ENCODE results near the gene PPP1R14D. TPM values are rescaled to one million over a fixed set of nuclear protein-coding genes. Genes with fewer than 3 reads are reported as not detected.

The PPP1R14D gene, protein sequence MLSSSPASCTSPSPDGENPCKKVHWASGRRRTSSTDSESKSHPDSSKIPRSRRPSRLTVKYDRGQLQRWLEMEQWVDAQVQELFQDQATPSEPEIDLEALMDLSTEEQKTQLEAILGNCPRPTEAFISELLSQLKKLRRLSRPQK
- not detected for total RNA-seq

GRCh38 chr15:40828447-40829036, at the start of gene PPP1R14D:
TSS of gene PPP1R14D (minus strand) at chr15:40828708. CDS start at chr15:40828641, 67 bp downstream.

GRCh38 chr15:40873694-40874561, 45.4 kb upstream of the PPP1R14D start, which contains the start of gene RHOV:
TSS of gene RHOV (minus strand) at chr15:40874234. CDS start at chr15:40874139, 95 bp downstream.

GRCh38 chr15:40843885-40844695, 15.6 kb upstream of the PPP1R14D start, which contains the start of gene SPINT1:
TSS of gene SPINT1 (plus strand) at chr15:40844048. CDS start at chr15:40844555, 507 bp downstream.

GRCh38 chr15:40807028-40807887, 21.2 kb downstream of the PPP1R14D start, which contains the start of the genes DNAJC17 and ZFYVE19:
TSS of gene DNAJC17 (minus strand) at chr15:40807473. CDS start at chr15:40807446, 27 bp downstream.
TSS of gene ZFYVE19 (plus strand) at chr15:40807089. CDS start at chr15:40807590, 501 bp downstream.

GRCh38 chr15:40769274-40770146, 59.0 kb downstream of the PPP1R14D start, which contains the start of gene C15orf62:
TSS of gene C15orf62 (plus strand) at chr15:40769980. CDS start at chr15:40770496, 516 bp downstream.

Other genes with a start within 250 kb of the PPP1R14D start
- gene KNL1, start 234.5 kb downstream of the PPP1R14D start, total RNA-seq, result 14.2 TPM
- gene RAD51, start 133.5 kb downstream of the PPP1R14D start, total RNA-seq, result 4.1 TPM
- gene RMDN3, start 73.5 kb downstream of the PPP1R14D start, total RNA-seq, result 30.2 TPM
- 8.7 TPM for gene GCHFR, start 64.6 kb downstream of the PPP1R14D start, total RNA-seq
- 1.1 TPM for gene C15orf62, start 58.7 kb downstream of the PPP1R14D start, total RNA-seq
- gene ZFYVE19, start 21.6 kb downstream of the PPP1R14D start, total RNA-seq, result 35.9 TPM
- gene DNAJC17, start 21.2 kb downstream of the PPP1R14D start, total RNA-seq, result 22.8 TPM
- gene SPINT1, start 15.3 kb upstream of the PPP1R14D start, total RNA-seq, result 27.4 TPM
- gene RHOV, start 45.5 kb upstream of the PPP1R14D start, total RNA-seq, result 7.2 TPM
- gene VPS18, start 65.7 kb upstream of the PPP1R14D start, total RNA-seq, result 25.0 TPM
- gene DLL4, start 100.6 kb upstream of the PPP1R14D start, total RNA-seq, result 49.5 TPM
- gene CHAC1, start 124.8 kb upstream of the PPP1R14D start, total RNA-seq, result 2.5 TPM

All from camera-type eye (tissue), 1 donor.